Smooth muscle cell (in vitro differentiated cells): ENCODE data around the gene C5orf46. TPM values are rescaled to one million over a fixed set of nuclear protein-coding genes. Genes with fewer than 3 reads are reported as not detected.

Experiments
- DNase-seq: peaks from one replicate; lab custom pipeline; 2025; ENCODE audit not compliant: unreplicated experiment; lab: John Stamatoyannopoulos, UW
- H2AFZ ChIP-seq: fragments of 200-600 bp; sonication (generic); 2 replicates; pipeline ENCODE4 v1.6.0; 2016; ENCODE audit warnings: antibody characterized with exemption, low read depth, mild to moderate bottlenecking
- H3F3A ChIP-seq: fragments of 200-600 bp; sonication (generic); 2 replicates; pipeline ENCODE4 v1.6.0; 2017; ENCODE audit warnings: antibody characterized with exemption, low read depth
- H3K27ac ChIP-seq: fragments of 200-600 bp; sonication (generic); 2 replicates; pipeline ENCODE4 v1.5.1; 2016; ENCODE audit warnings: low read depth, mild to moderate bottlenecking
- H3K27me3 ChIP-seq: fragments of 200-600 bp; sonication (generic); 2 replicates; pipeline ENCODE4 v1.6.1; 2016; ENCODE audit warnings: low read depth, mild to moderate bottlenecking
- H3K36me3 ChIP-seq: fragments of 200-600 bp; sonication (generic); 2 replicates; pipeline ENCODE4 v1.5.1; 2016; ENCODE audit warnings: low read depth
- H3K4me1 ChIP-seq: fragments of 200-600 bp; sonication (generic); 2 replicates; pipeline ENCODE4 v1.5.1; 2016; ENCODE audit warnings: low read depth
- H3K4me2 ChIP-seq: fragments of 200-600 bp; sonication (generic); 2 replicates; pipeline ENCODE4 v1.6.0; 2016; ENCODE audit warnings: mild to moderate bottlenecking
- H3K4me3 ChIP-seq: fragments of 200-600 bp; sonication (generic); 2 replicates; pipeline ENCODE4 v1.5.1; 2016; ENCODE audit warnings: mild to moderate bottlenecking
- H3K79me2 ChIP-seq: fragments of 200-600 bp; sonication (generic); 2 replicates; pipeline ENCODE4 v1.6.0; 2016; ENCODE audit warnings: low read depth, mild to moderate bottlenecking
- H3K9ac ChIP-seq: fragments of 200-600 bp; sonication (generic); 2 replicates; pipeline ENCODE4 v1.6.0; 2016; ENCODE audit warnings: low read depth
- H3K9me3 ChIP-seq: fragments of 200-600 bp; sonication (generic); replicated peaks from 2 replicates; pipeline ENCODE4 v1.5.1; 2016; ENCODE audit warnings: low read depth
- H4K20me1 ChIP-seq: fragments of 200-600 bp; sonication (generic); 2 replicates; pipeline ENCODE4 v1.6.0; 2016; ENCODE audit warnings: low read depth
- CTCF ChIP-seq: fragments of 200-600 bp; sonication (generic); IDR thresholded peaks from 2 replicates; pipeline ENCODE4 v1.5.1; 2017; ENCODE audit warnings: borderline replicate concordance, mild to moderate bottlenecking, antibody characterized with exemption; ENCODE audit not compliant: insufficient read depth, poor library complexity, severe bottlenecking
- WGBS: methylation state at CpG from one replicate; pipeline ENCODE4 v1.1.7; 2016; ENCODE audit warnings: low lambda C conversion rate; 5-methylcytosine and 5-hydroxymethylcytosine counted together
- polyA plus RNA-seq: library from polyadenylated mRNA; unstranded; fragments of >200 nt; fragmentation: Nextera tagmentation; extraction: Ambion mirVana; gene quantifications from 2 replicates; pipeline ENCODE4 v1.2.1, GENCODE V29; 2016
- total RNA-seq: library from RNA; depleted of rRNA; stranded (reverse); fragments of >200 nt; gene quantifications from 2 replicates; pipeline ENCODE4 v1.2.3, GENCODE V29; 2014

C5orf46 gene
- total and polyA plus RNA-seq, 2 experiments from 2014 or later: 10.2 to 27.1 TPM

- H3K9me3 ChIP-seq: no peaks in the 10 kb centered on the region
- WGBS: 15% methylated on average over 4 of the region's 4 CpGs
- H3K27me3 ChIP-seq: peaks cover 67% of the 10 kb centered on the region
- no peak for DNase-seq
- H3K4me3 ChIP-seq: no peak overlapping the region
- no peaks in the 10 kb centered on the region for H3F3A ChIP-seq
- H3K4me1 ChIP-seq: peaks cover 7% of the 10 kb centered on the region
- no peaks in the 10 kb centered on the region for H3K36me3 ChIP-seq
- no peak overlapping the region for H3K9ac ChIP-seq
- no peaks in the 10 kb centered on the region for H3K79me2 ChIP-seq
- TF ChIP-seq CTCF: no peak
- H3K4me2 ChIP-seq: no peak overlapping the region
- no peak overlapping the region for H3K27ac ChIP-seq
- H2AFZ ChIP-seq: no peak overlapping the region
- no peaks in the 10 kb centered on the region for H4K20me1 ChIP-seq
Measured at GRCh38 chr5:147869112-147869511, 37.2 kb downstream of the C5orf46 start.

GRCh38 chr5:147863454-147864158, 42.7 kb downstream of the C5orf46 start:
- no peak overlapping the region for H3K27ac ChIP-seq
- no peaks in the 10 kb centered on the region for H3K9me3 ChIP-seq
- H2AFZ ChIP-seq: no peak overlapping the region
- H3K9ac ChIP-seq: no peak overlapping the region
- H3K79me2 ChIP-seq: no peaks in the 10 kb centered on the region
- no peak overlapping the region for H3K4me3 ChIP-seq
- no peaks in the 10 kb centered on the region for H3F3A ChIP-seq
- H3K4me2 ChIP-seq: no peak overlapping the region
- peaks cover 34% of the 10 kb centered on the region for H3K27me3 ChIP-seq
- DNase-seq: no peak
- H3K4me1 ChIP-seq: no peaks in the 10 kb centered on the region
- no peak for TF ChIP-seq CTCF
- no peaks in the 10 kb centered on the region for H4K20me1 ChIP-seq
- WGBS: 95% methylated on average over 3 of the region's 3 CpGs
- no peaks in the 10 kb centered on the region for H3K36me3 ChIP-seq

GRCh38 chr5:147860641-147861025, 45.7 kb downstream of the C5orf46 start:
- DNase-seq: no peak
- Histone ChIP-seq H3K79me2 (no peaks in the 10 kb centered on the region), H2AFZ (no peak overlapping the region), H3K4me1 (no peaks in the 10 kb centered on the region), H3K27ac (no peak overlapping the region), H3F3A (no peaks in the 10 kb centered on the region), H3K4me2 (no peak overlapping the region), H3K27me3 (peaks cover 29% of the 10 kb centered on the region), H4K20me1 (no peaks in the 10 kb centered on the region), H3K36me3 (no peaks in the 10 kb centered on the region), H3K4me3 (no peak overlapping the region), H3K9me3 (no peaks in the 10 kb centered on the region), H3K9ac (no peak overlapping the region)
- WGBS: 87% methylated on average over 1 of the region's 1 CpG
- no peak for TF ChIP-seq CTCF
